ENCODE measurements around the gene NARF. TPM values are rescaled to one million over a fixed set of nuclear protein-coding genes. Genes with fewer than 3 reads are reported as not detected.
A peak's percentile ranks its signal among the peaks of the same experiment; 100 is the strongest.

The NARF gene
- total and polyA plus RNA-seq, 9 donors: 29.6 to 52.7 (median 47.5) TPM

DNA sequence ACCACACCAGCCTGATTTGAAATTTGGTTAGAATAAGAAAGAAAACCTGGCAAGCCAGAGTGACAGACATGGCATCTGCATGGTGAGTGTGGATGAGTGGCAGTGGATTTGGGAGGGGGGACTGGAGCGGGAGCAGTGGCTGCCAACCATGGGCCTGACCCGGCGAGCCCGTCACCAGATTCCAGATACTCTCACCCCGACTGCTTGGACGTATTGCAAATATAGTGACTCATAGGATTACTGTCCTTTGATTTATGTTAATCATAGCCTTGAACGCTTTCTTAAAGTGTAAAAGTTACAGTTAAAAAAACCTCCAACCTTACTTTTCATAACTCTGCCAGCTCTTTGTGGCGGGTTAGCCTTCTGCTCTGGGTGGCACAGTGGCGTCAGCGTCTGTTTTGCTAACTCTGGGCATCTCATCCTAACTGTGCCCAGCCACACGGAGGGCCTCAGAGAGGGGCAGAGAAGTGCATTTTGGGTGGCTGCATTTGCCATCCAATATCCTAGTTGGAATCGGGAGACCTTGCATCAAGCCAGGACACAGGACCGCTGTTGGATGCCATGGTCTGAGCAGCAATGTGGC lies 34.2 kb downstream of the NARF start:
- Histone ChIP-seq H3K27me3 (no peaks in the 10 kb centered on the region), H3K4me3 (no peak overlapping the region), H3K9me3 (no peaks in the 10 kb centered on the region), H3K4me1 (ENCODE audit: insufficient read depth) (peaks cover 3% of the 10 kb centered on the region), H3K27ac (no peak overlapping the region), H3K36me3 (no peaks in the 10 kb centered on the region)
- WGBS, 3 donors: 39 to 47% (median 45%) methylated on average over 13 of the region's 13 CpGs
- no peak for DNase-seq
- TF ChIP-seq EP300 (IDR thresholded peaks at IDR 0.05) (no peak), POLR2A (IDR thresholded peaks at IDR 0.05) (no peak)
- intact Hi-C loops (cut with DNase I): loop anchor here in 3 of 4 donors (5.0 to 10.0 kb wide), 3 partner anchors 50 to 138 kb away; partner anchors contain the start of gene TEX19 (in 1 of the 3)

- no peak for DNase-seq
- intact Hi-C loops (cut with DNase I): loop anchor here in 3 of 4 donors (5.0 to 10.0 kb wide), 3 partner anchors 49 to 139 kb away; partner anchors contain the start of gene TEX19 (in 1 of the 3)
- TF ChIP-seq CTCF (IDR thresholded peaks at IDR 0.05) (no peak), EP300 (IDR thresholded peaks at IDR 0.05) (no peak), POLR2A (IDR thresholded peaks at IDR 0.05) (no peak)
- Histone ChIP-seq H3K4me3 (no peak overlapping the region), H3K4me1 (ENCODE audit: insufficient read depth) (peaks cover 3% of the 10 kb centered on the region), H3K9me3 (no peaks in the 10 kb centered on the region), H3K27me3 (no peaks in the 10 kb centered on the region), H3K36me3 (no peaks in the 10 kb centered on the region), H3K27ac (no peak overlapping the region)
- 79 to 86% (median 81%) methylated on average over 12 of the region's 12 CpGs for WGBS, 3 donors
Observed at GRCh38 chr17:82493226-82493781, 34.8 kb downstream of the NARF start.

- peak; percentile 91 to 95 (median 93) for DNase-seq
- no peak overlapping the region for H3K4me3 ChIP-seq
- peaks cover 3% of the 10 kb centered on the region for H3K4me1 ChIP-seq (ENCODE audit: insufficient read depth)
- 7 to 9% (median 8%) methylated on average over 17 of the region's 17 CpGs for WGBS, 3 donors
- no peaks in the 10 kb centered on the region for H3K27me3 ChIP-seq
- no peaks in the 10 kb centered on the region for H3K36me3 ChIP-seq
- intact Hi-C loops (cut with DNase I): loop anchor here (5.0 to 10.0 kb wide), 4 partner anchors 48 to 140 kb away; partner anchors contain the start of gene TEX19 (in 1 of the 4)
- no peaks in the 10 kb centered on the region for H3K9me3 ChIP-seq
- peak overlapping the region in 1 of 2 donors; percentile 29 for H3K27ac ChIP-seq
- TF ChIP-seq CTCF (IDR thresholded peaks at IDR 0.05): peak; percentile 79 to 91 (median 91)
- peak; percentile 20 for TF ChIP-seq POLR2A (IDR thresholded peaks at IDR 0.05)
- no peak for TF ChIP-seq EP300 (IDR thresholded peaks at IDR 0.05)
Observed at GRCh38 chr17:82494236-82495055, 35.9 kb downstream of the NARF start.

- TF ChIP-seq POLR2A (IDR thresholded peaks at IDR 0.05) (no peak), CTCF (IDR thresholded peaks at IDR 0.05) (no peak), EP300 (IDR thresholded peaks at IDR 0.05) (no peak)
- no peak for DNase-seq
- intact Hi-C loops (cut with DNase I): loop anchor here in 3 of 4 donors (5.0 to 10.0 kb wide), 3 partner anchors 56 to 141 kb away; partner anchors contain the start of gene TEX19 (in 1 of the 3)
- Histone ChIP-seq H3K4me3 (no peak overlapping the region), H3K27me3 (no peaks in the 10 kb centered on the region), H3K27ac (no peak overlapping the region), H3K9me3 (no peaks in the 10 kb centered on the region), H3K36me3 (no peaks in the 10 kb centered on the region), H3K4me1 (ENCODE audit: insufficient read depth) (peaks cover 3% of the 10 kb centered on the region)
- WGBS, 3 donors: 64 to 75% (median 72%) methylated on average over 12 of the region's 12 CpGs
Observed at GRCh38 chr17:82495844-82496528, 37.4 kb downstream of the NARF start.
